GM13977 (cell line): ENCODE results near the gene MSN.

ENCODE experiments used
- DNase-seq: peaks from one replicate; pipeline ENCODE4 v3.0.0; 2012; ENCODE audit warnings: low spot score
- CTCF ChIP-seq: IDR thresholded peaks from 2 replicates; pipeline ENCODE4 v1.5.1; 2012; ENCODE audit warnings: mild to moderate bottlenecking, control low read depth; ENCODE audit not compliant: insufficient read depth; ENCODE audit errors: extremely low read depth, missing control alignments
- in situ Hi-C: fragments of 300-500 bp; cut with MboI; formaldehyde crosslinking; loops from one replicate; pipeline ENCODE4 v1.12.0; 2022; ENCODE audit warnings: low sequenced_read_pairs, low pct_unique_long_range_greater_than_20kb, mixed read lengths, inconsistent platforms; ENCODE audit not compliant: unreplicated experiment

Gene MSN

GRCh38 chrX:65696613-65697012 is 29.2 kb downstream of the MSN start:
- no peak for DNase-seq
- in situ Hi-C loops: no loop called here
- TF ChIP-seq CTCF: no peak

DNA sequence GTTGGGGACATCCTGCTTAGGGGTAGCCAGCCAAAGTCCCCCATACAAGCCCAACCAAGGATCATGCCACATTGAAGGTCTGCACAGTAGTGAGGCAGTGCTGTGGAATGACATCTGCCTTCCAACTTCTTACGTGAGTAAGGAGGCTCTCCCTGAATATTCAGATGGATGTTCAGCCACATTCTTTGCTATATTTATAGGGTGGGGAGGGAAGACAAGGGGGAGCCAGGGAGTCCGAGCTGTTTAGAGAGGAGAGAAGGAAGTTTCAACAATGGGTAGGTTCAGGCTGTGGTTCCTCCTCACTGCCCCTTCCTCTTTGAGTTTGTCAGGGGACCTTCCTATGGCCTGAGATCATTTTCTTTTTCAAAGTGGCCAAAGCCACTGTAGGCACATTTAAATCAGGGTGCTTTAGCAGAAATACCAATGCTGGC is 29.8 kb downstream of the MSN start:
- in situ Hi-C loops: no loop called here
- no peak for TF ChIP-seq CTCF
- DNase-seq: no peak

DNA sequence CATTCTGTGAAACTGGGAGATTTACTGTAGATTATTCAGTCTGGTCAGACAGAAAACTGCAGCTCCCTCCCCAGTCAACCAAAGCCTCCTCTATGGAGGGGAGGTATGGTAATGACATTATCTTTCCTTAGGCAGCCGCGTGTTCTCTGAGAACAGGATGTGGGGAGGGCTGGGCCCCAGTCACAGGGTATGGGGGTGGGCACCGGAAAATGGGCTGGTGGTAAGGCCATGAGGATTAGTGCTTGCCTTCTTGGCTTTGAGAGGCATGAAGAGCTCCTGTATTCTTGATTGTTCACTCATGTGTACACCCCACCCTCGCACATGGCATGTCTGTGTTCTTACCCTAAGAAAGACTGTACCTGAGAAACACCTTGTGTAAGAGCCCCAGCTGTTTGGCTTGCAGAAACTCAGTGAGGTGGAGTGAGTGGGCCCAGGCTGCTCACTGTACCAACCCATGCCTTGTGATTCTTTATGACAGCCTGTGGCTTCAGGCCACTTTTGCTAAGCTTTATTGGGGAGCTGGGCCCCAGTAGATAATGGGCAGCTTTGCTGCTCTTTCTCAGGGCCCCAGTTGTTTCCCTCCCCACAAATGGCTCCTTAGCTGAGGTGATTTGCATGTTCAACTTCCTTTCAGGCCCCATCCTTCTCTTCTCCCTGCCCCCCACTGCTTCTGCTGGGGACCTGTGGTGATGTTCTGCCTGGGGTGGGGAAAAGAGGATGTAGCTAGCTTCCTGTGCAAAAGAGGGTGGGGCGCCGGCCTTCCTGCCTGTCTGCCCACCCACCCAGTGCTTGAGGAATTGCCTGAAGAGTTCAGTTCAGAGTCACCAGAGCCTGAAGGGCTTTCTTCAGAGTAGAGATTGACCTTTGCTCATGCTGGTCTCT is 30.7 kb downstream of the MSN start:
- no peak for TF ChIP-seq CTCF
- peak; percentile 39 for DNase-seq
- in situ Hi-C loops: no loop called here

DNA sequence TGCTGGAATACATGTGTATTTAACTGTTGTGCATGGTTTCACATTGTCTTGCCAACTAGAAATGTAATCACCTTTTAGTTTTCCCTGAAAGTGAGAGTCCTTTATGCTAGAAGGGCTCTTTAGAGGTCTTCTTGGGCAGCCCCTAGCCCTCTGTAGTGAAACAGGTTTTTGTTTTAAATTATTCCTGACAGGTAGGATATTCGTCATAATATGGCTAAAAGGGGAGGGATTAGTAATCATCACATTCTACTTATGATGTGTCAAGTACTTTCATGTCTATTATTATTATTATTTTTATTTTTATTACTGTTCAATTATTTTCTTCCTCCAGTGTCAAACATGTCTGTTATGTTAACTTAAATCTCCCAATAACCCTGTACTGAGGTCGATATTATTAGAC is 35.5 kb downstream of the MSN start:
- no peak for TF ChIP-seq CTCF
- in situ Hi-C loops: no loop called here
- no peak for DNase-seq

DNA sequence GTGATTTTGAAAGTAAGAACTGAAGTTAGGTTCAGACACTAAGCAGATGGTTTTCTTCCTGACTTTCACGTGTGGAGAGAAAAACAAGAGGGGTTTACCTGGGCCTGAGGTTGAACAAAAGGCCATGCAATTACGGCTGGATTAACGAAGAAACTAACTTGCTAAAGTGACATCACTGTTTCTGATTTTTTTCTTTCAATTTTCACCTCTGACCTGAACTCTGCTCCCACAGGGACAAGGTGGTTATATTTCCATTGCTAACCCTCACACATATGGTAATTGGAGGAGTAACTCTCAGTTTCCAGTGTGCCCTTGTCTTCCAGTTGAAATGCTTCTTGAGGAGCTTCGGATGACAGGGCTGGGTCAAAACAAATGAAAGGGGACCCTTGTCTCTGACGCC is 38.0 kb downstream of the MSN start:
- no peak for TF ChIP-seq CTCF
- in situ Hi-C loops: no loop called here

GRCh38 chrX:65706041-65706828 is 38.8 kb downstream of the MSN start:
- in situ Hi-C loops: no loop called here
- no peak for TF ChIP-seq CTCF
- DNase-seq: no peak

More for the DNA sequence above, 38.0 kb downstream of the MSN start:
- no peak for DNase-seq
